Measurements from ENCODE around the gene ZBTB18. TPM values are rescaled to one million over a fixed set of nuclear protein-coding genes. Genes with fewer than 3 reads are reported as not detected.

The ZBTB18 gene
- polyA plus RNA-seq, 1 donor from 2014 or later = 30.6 TPM

GRCh38 chr1:244102468-244102867, 51.4 kb downstream of the ZBTB18 start:
- TF ChIP-seq SMC3 (conservative IDR thresholded peaks at IDR 0.05; ENCODE audit: poor library complexity) (no peak), EP300 (conservative IDR thresholded peaks at IDR 0.05; ENCODE audit: poor library complexity, severe bottlenecking) (no peak), REST (IDR thresholded peaks at IDR 0.05; ENCODE audit: borderline replicate concordance) (no peak), MXI1 (conservative IDR thresholded peaks at IDR 0.05; ENCODE audit: poor library complexity, severe bottlenecking) (no peak), RAD21 (conservative IDR thresholded peaks at IDR 0.05) (no peak), POLR2AphosphoS5 (IDR thresholded peaks at IDR 0.05) (no peak), CTCF (IDR thresholded peaks at IDR 0.05; ENCODE audit: poor library complexity, severe bottlenecking) (no peak), TAF1 (IDR thresholded peaks at IDR 0.05; ENCODE audit: low read depth) (no peak), EZH2 (IDR thresholded peaks at IDR 0.05; ENCODE audit: borderline replicate concordance, insufficient read depth, low read length, poor library complexity, severe bottlenecking) (no peak)
- Histone ChIP-seq H4K20me1 (ENCODE audit: insufficient read depth) (no peaks in the 10 kb centered on the region), H3K36me3 (ENCODE audit: insufficient read depth, low read length) (no peaks in the 10 kb centered on the region), H3K27me3 (ENCODE audit: insufficient read depth, low read depth, low read length) (no peaks in the 10 kb centered on the region), H3K9me3 (ENCODE audit: low read length) (no peaks in the 10 kb centered on the region), H3K79me2 (replicated peaks; ENCODE audit: insufficient read depth, low read length) (no peaks in the 10 kb centered on the region), H3K4me3 (ENCODE audit: low read length) (no peak overlapping the region), H3F3A (ENCODE audit: insufficient read depth, low read length, poor library complexity, severe bottlenecking) (no peaks in the 10 kb centered on the region), H3K9me2 (ENCODE audit: insufficient read depth, low read length) (no peaks in the 10 kb centered on the region), H2AFZ (ENCODE audit: low read depth, low read length) (no peak overlapping the region), H3K9ac (ENCODE audit: low read length) (no peak overlapping the region), H3K4me2 (ENCODE audit: low read length) (no peak overlapping the region), H3K27ac (ENCODE audit: low read length) (no peak overlapping the region)

GRCh38 chr1:244104309-244105060, 53.4 kb downstream of the ZBTB18 start:
- H3K9me2 ChIP-seq (ENCODE audit: insufficient read depth, low read length) = no peaks in the 10 kb centered on the region

More at GRCh38 chr1:244104309-244105060, 53.4 kb downstream of the ZBTB18 start:
- Histone ChIP-seq H4K20me1 (ENCODE audit: insufficient read depth) (no peaks in the 10 kb centered on the region), H2AFZ (ENCODE audit: low read depth, low read length) (no peak overlapping the region), H3K9ac (ENCODE audit: low read length) (no peak overlapping the region), H3K4me3 (ENCODE audit: low read length) (no peak overlapping the region), H3K27me3 (ENCODE audit: insufficient read depth, low read depth, low read length) (no peaks in the 10 kb centered on the region), H3K27ac (ENCODE audit: low read length) (no peak overlapping the region), H3K36me3 (ENCODE audit: insufficient read depth, low read length) (no peaks in the 10 kb centered on the region), H3K4me2 (ENCODE audit: low read length) (no peak overlapping the region), H3K79me2 (replicated peaks; ENCODE audit: insufficient read depth, low read length) (no peaks in the 10 kb centered on the region), H3K9me3 (ENCODE audit: low read length) (no peaks in the 10 kb centered on the region), H3F3A (ENCODE audit: insufficient read depth, low read length, poor library complexity, severe bottlenecking) (no peaks in the 10 kb centered on the region)
- TF ChIP-seq SMC3 (conservative IDR thresholded peaks at IDR 0.05; ENCODE audit: poor library complexity) (no peak), RAD21 (conservative IDR thresholded peaks at IDR 0.05) (no peak), EP300 (conservative IDR thresholded peaks at IDR 0.05; ENCODE audit: poor library complexity, severe bottlenecking) (no peak), POLR2AphosphoS5 (IDR thresholded peaks at IDR 0.05) (no peak), CTCF (IDR thresholded peaks at IDR 0.05; ENCODE audit: poor library complexity, severe bottlenecking) (no peak), EZH2 (IDR thresholded peaks at IDR 0.05; ENCODE audit: borderline replicate concordance, insufficient read depth, low read length, poor library complexity, severe bottlenecking) (no peak), TAF1 (IDR thresholded peaks at IDR 0.05; ENCODE audit: low read depth) (no peak), REST (IDR thresholded peaks at IDR 0.05; ENCODE audit: borderline replicate concordance) (no peak), MXI1 (conservative IDR thresholded peaks at IDR 0.05; ENCODE audit: poor library complexity, severe bottlenecking) (no peak)
